ENCODE data around the gene C2.
A peak's percentile ranks its signal among the peaks of the same experiment; 100 is the strongest.

The C2 gene

GRCh38 chr6:31898383-31899011 lies 29.0 kb upstream of the C2 start:
- TF ChIP-seq CTCF (IDR thresholded peaks at IDR 0.05; ENCODE audit: low read depth, low read length, missing control alignments), result no peak
- peak overlapping the region; percentile 65 for H3K4me3 ChIP-seq (replicated peaks; ENCODE audit: low read depth, low read length)
- no peak for DNase-seq (ENCODE audit: extremely low read depth, low read depth)

DNA sequence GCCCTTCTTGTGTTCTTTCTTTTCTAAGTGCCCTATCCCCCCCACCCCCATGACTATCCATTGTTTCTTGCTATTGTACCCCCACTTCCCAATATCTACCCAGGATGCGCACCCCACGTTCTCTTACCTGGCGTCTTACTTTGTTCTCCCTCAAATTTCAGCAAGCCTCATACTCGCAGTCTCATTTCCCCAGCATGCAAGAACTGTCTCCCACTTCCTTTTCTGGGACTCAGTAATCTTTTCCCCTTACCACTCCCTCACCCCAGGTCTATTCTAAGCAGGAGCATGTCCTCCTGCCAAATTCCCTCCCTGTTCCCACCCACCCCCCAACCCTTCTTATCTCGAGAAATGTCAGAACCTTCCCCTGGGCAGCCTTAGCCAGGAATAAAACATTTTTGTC lies 28.3 kb upstream of the C2 start:
- no peak for DNase-seq (ENCODE audit: extremely low read depth, low read depth)
- no peak for TF ChIP-seq CTCF (IDR thresholded peaks at IDR 0.05; ENCODE audit: low read depth, low read length, missing control alignments)
- H3K4me3 ChIP-seq (replicated peaks; ENCODE audit: low read depth, low read length), result peak overlapping the region; percentile 65; the same call in 1 of the 2 replicates

GRCh38 chr6:31899882-31900722 lies 27.4 kb upstream of the C2 start:
- no peak for TF ChIP-seq CTCF (IDR thresholded peaks at IDR 0.05; ENCODE audit: low read depth, low read length, missing control alignments)
- H3K4me3 ChIP-seq (replicated peaks; ENCODE audit: low read depth, low read length), result no peak overlapping the region
- DNase-seq (ENCODE audit: extremely low read depth, low read depth), result no peak

DNA sequence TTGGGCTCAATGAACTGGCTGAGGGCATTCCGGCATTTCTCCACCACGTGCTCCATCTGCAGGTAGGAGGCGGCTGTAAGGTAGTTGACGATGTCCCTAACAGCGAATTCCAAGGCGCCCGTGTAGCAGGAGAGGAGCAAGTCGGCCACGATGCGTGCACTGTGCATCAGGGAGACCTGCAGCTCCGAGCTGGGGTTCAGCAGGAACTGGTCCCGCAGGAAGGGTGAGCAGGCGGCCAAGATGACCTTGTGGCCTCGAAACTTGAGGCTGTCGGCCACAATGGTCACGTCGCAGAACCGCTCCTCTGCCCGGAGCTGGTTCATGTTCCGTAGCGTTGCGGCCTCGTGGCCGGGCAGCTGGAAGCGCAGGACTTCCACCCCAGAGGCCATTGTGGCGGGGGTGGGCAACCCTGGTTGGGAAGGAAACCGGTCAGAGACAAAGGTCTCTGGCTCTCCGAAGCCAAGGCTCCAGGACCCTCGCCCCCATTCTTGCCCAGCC lies 26.6 kb upstream of the C2 start:
- no peak for TF ChIP-seq CTCF (IDR thresholded peaks at IDR 0.05; ENCODE audit: low read depth, low read length, missing control alignments)
- H3K4me3 ChIP-seq (replicated peaks; ENCODE audit: low read depth, low read length), result peak overlapping the region; percentile 50
- DNase-seq (ENCODE audit: extremely low read depth, low read depth), result no peak

DNA sequence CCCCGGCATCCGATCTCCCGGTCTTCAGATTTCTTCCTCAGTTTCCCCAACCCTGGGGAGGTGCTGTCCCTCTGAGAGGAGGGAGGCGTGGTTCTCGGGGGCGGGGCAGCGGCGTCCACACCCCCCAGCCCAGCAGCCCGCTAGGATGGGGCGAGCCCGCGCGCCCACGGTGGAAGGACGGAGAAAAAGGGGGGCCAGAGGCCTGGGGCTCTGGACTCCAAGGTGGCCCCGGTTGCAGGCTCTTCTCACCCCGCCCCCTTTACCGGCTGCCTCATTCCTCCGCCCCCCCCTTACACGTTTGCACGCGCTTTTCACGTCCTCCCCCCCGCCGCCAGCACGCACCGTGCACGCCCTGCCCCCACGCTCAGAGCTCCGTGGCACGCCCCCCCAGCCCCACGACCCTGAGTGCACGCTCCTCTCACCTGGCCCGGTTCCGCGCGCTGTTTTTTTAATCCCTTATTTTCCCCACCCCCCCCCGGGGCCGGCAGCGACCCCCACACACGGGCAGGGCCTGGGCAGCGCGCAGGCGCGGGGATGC lies 26.0 kb upstream of the C2 start:
- H3K4me3 ChIP-seq (replicated peaks; ENCODE audit: low read depth, low read length), result peak overlapping the region; percentile 50
- DNase-seq (ENCODE audit: extremely low read depth, low read depth), result no peak

More for the DNA sequence above, 26.0 kb upstream of the C2 start:
- no peak for TF ChIP-seq CTCF (IDR thresholded peaks at IDR 0.05; ENCODE audit: low read depth, low read length, missing control alignments)

All from HFF-Myc (cell line).